Glomerular endothelial cell (primary cell): Measurements from ENCODE around the gene POLR1G. TPM values are rescaled to one million over a fixed set of nuclear protein-coding genes. Genes with fewer than 3 reads are reported as not detected.
"Not testable (repeated sequence)": the region's sequence is repeated elsewhere in the genome, so short reads cannot be mapped to it uniquely, and the experiment has no call there.

Source experiments
- DNase-seq: peaks from one replicate; pipeline ENCODE4 v3.0.0-alpha.2; 2011; ENCODE audit warnings: low read depth, low spot score; ENCODE audit errors: extremely low read depth
- total RNA-seq: library from RNA; depleted of rRNA; stranded (reverse); fragments of >200 nt; gene quantifications from 2 replicates; pipeline ENCODE4 v1.2.3, GENCODE V29; 2015

Gene POLR1G
- total RNA-seq, 1 donor from 2014 or later = 12.7 TPM

- no peak for DNase-seq
Observed at GRCh38 chr19:45395821-45396617, 10.4 kb upstream of the POLR1G start.

GRCh38 chr19:45400192-45400591 is 6.3 kb upstream of the POLR1G start:
- DNase-seq = no peak

- no peak for DNase-seq
Observed at GRCh38 chr19:45401815-45402214, 4.6 kb upstream of the POLR1G start.

- no peak for DNase-seq
Observed at GRCh38 chr19:45402298-45403061, 4.0 kb upstream of the POLR1G start.

GRCh38 chr19:45403272-45403671 is 3.2 kb upstream of the POLR1G start:
- DNase-seq = no peak

GRCh38 chr19:45403781-45404556 is 2.5 kb upstream of the POLR1G start:
- DNase-seq = no peak

- DNase-seq = peak; percentile 33
Observed at GRCh38 chr19:45404557-45405434, 1.6 kb upstream of the POLR1G start, which contains the start of gene PPP1R13L. Gene PPP1R13L, minus strand, starts transcription at chr19:45405069. Its CDS starts 6,751 bp downstream, at chr19:45398318.

- peak; percentile 52 for DNase-seq
Observed at GRCh38 chr19:45405435-45406225, 814 bp upstream of the POLR1G start.

GRCh38 chr19:45407091-45407375 is 589 bp downstream of the POLR1G start:
- DNase-seq = no peak

- not testable (repeated sequence) for DNase-seq
Observed at GRCh38 chr19:45407585-45407984, 1.1 kb downstream of the POLR1G start.

GRCh38 chr19:45408121-45408520 is 1.7 kb downstream of the POLR1G start:
- DNase-seq = no peak

- no peak for DNase-seq
Observed at GRCh38 chr19:45408830-45409556, 2.5 kb downstream of the POLR1G start.

- no peak for DNase-seq
Observed at GRCh38 chr19:45409557-45409920, 3.1 kb downstream of the POLR1G start.

GRCh38 chr19:45410330-45410729 is 3.9 kb downstream of the POLR1G start:
- not testable (repeated sequence) for DNase-seq

GRCh38 chr19:45413497-45413896 is 7.1 kb downstream of the POLR1G start:
- no peak for DNase-seq

- DNase-seq = no peak
Observed at GRCh38 chr19:45414468-45414867, 8.0 kb downstream of the POLR1G start.

- no peak for DNase-seq
Observed at GRCh38 chr19:45417151-45417550, 10.7 kb downstream of the POLR1G start.

GRCh38 chr19:45418802-45419201 is 12.4 kb downstream of the POLR1G start:
- no peak for DNase-seq

- no peak for DNase-seq
Observed at GRCh38 chr19:45419396-45419795, 13.0 kb downstream of the POLR1G start.
